Stomach (tissue), 4 donors: Measurements from ENCODE around the gene ANKRD33B.

Source experiments
- CTCF ChIP-seq, 7 experiments: fragments of 450-650 bp in 4 of 7; fragments of 200-600 bp in 3 of 7; sonication (generic) in 3 of 7; IDR thresholded peaks; one replicate each; pipeline ENCODE4 v1.5.1; 2016 to 2019; ENCODE audit warnings: antibody characterized with exemption in 7 of 7, control low read depth in 2 of 7, mild to moderate bottlenecking in 1 of 7
- POLR2AphosphoS5 ChIP-seq, 3 donors: sonication (generic); formaldehyde crosslinking; IDR thresholded peaks; one replicate each; pipeline ENCODE4 v1.6.1; 2016; ENCODE audit warnings: antibody characterized with exemption in 3 of 3

GRCh38 chr5:10572451-10572850 lies 8.6 kb downstream of the ANKRD33B start:
- TF ChIP-seq CTCF (IDR thresholded peaks at IDR 0.05) = no peak
- TF ChIP-seq POLR2AphosphoS5 (IDR thresholded peaks at IDR 0.05) = no peak
